Caco-2 (cell line): Measurements from ENCODE around the gene NRP1. TPM values are rescaled to one million over a fixed set of nuclear protein-coding genes. Genes with fewer than 3 reads are reported as not detected.

Experiments used
- BruUV-seq: library from RNA; stranded (reverse); fragments of 400-500 nt; replicated peaks from 2 replicates; lab custom pipeline; 2021; lab: Mats Ljungman, UMichigan
- CTCF ChIA-PET: fragments of 300-600 bp; sonication (Branson Sonifier 250); formaldehyde crosslinking; loops from one replicate; lab custom pipeline; 2022; ENCODE audit warnings: antibody characterized with exemption; lab: Charles Lee
- POLR2A ChIA-PET: fragments of 300-600 bp; sonication (Branson Sonifier 250); formaldehyde crosslinking; loops from one replicate; lab custom pipeline; 2022; ENCODE audit warnings: antibody characterized with exemption; lab: Charles Lee
- DNase-seq, 2 experiments: peaks; one replicate each; pipeline versions ENCODE4 v3.0.0 to v3.0.0-alpha.2; 2020 to 2022
- H3K27me3 ChIP-seq: replicated peaks from 2 replicates; pipeline ENCODE4 v1.6.0; 2011; ENCODE audit warnings: low read length; ENCODE audit not compliant: control insufficient read depth, insufficient read depth
- H3K36me3 ChIP-seq: 2 replicates; pipeline ENCODE4 v1.5.1; 2011; ENCODE audit warnings: low read length; ENCODE audit not compliant: control insufficient read depth, insufficient read depth
- H3K4me1 ChIP-seq: fragments of 250-450 bp; sonication (Bioruptor Pico); 2 replicates; pipeline ENCODE4 v1.5.1; 2020; ENCODE audit warnings: mild to moderate bottlenecking
- H3K4me3 ChIP-seq: 2 replicates; pipeline ENCODE4 v1.5.1; 2011; ENCODE audit warnings: low read depth, mild to moderate bottlenecking, control low read depth, low read length
- H3K9me3 ChIP-seq: fragments of 250-450 bp; sonication (Bioruptor Pico); 2 replicates; pipeline ENCODE4 v1.5.1; 2020; ENCODE audit warnings: mild to moderate bottlenecking, moderate library complexity
- H3K27ac Mint-ChIP-seq: one replicate; pipeline ENCODE4 v1.8.0; 2022; ENCODE audit warnings: mixed read lengths; ENCODE audit not compliant: unreplicated experiment
- H3K27me3 Mint-ChIP-seq: one replicate; pipeline ENCODE4 v1.8.0; 2022; ENCODE audit warnings: mixed read lengths; ENCODE audit not compliant: insufficient read depth, unreplicated experiment
- H3K36me3 Mint-ChIP-seq: one replicate; pipeline ENCODE4 v1.8.0; 2022; ENCODE audit warnings: mild to moderate bottlenecking, mixed read lengths; ENCODE audit not compliant: insufficient read depth, unreplicated experiment
- H3K4me1 Mint-ChIP-seq: one replicate; pipeline ENCODE4 v1.8.0; 2022; ENCODE audit warnings: low read depth, mixed read lengths; ENCODE audit not compliant: unreplicated experiment
- H3K4me3 Mint-ChIP-seq: one replicate; pipeline ENCODE4 v1.8.0; 2022; ENCODE audit warnings: mild to moderate bottlenecking, moderate library complexity, mixed read lengths; ENCODE audit not compliant: unreplicated experiment
- H3K9me3 Mint-ChIP-seq: one replicate; pipeline ENCODE4 v1.8.0; 2022; ENCODE audit warnings: mixed read lengths; ENCODE audit not compliant: unreplicated experiment
- CTCF ChIP-seq, 2 experiments: fragments of 200-600 bp in 1 of 2; IDR thresholded peaks; 1 replicate in 1 of 2; 2 replicates in 1 of 2; pipeline versions ENCODE4 v1.5.1 to v1.8.0; 2011 to 2022; ENCODE audit warnings: antibody characterized with exemption in 1 of 2, control low read depth in 1 of 2, inconsistent platforms in 1 of 2, low read depth in 1 of 2, low read length in 1 of 2, mild to moderate bottlenecking in 1 of 2, moderate library complexity in 1 of 2; ENCODE audit not compliant: insufficient read depth in 1 of 2, severe bottlenecking in 1 of 2, unreplicated experiment in 1 of 2
- intact Hi-C: fragments of 100-400 bp; cut with micrococcal nuclease; formaldehyde crosslinking; loops from one replicate; pipeline ENCODE4 v1.10.0; 2022; ENCODE audit not compliant: unreplicated experiment
- total RNA-seq: library from RNA; stranded (reverse); gene quantifications from 2 replicates; pipeline ENCODE4 v1.2.3, GENCODE V29; 2022

The NRP1 gene
- total RNA-seq, 1 experiment from 2014 or later = 123 TPM

GRCh38 chr10:33310853-33311252 is 23.6 kb downstream of the NRP1 start:
- no peak for DNase-seq
- no peak for TF ChIP-seq CTCF (IDR thresholded peaks at IDR 0.05; ENCODE audit: insufficient read depth in 1 of 2, low read depth in 1 of 2, low read length in 1 of 2, severe bottlenecking in 1 of 2, unreplicated experiment in 1 of 2)
- Mint-ChIP-seq H3K9me3 (no peaks in the 10 kb centered on the region), H3K27ac (no peak overlapping the region), H3K36me3 (peaks cover 68% of the 10 kb centered on the region), H3K4me1 (peaks cover 20% of the 10 kb centered on the region), H3K4me3 (no peak overlapping the region), H3K27me3 (no peaks in the 10 kb centered on the region)
- no TSS peak for BruUV-seq
- CTCF ChIA-PET = no interaction called here
- Histone ChIP-seq H3K4me1 (peaks cover 25% of the 10 kb centered on the region), H3K36me3 (peaks cover 2% of the 10 kb centered on the region; the same call in 1 of the 2 replicates), H3K27me3 (no peaks in the 10 kb centered on the region), H3K4me3 (no peak overlapping the region), H3K9me3 (no peaks in the 10 kb centered on the region)
- intact Hi-C loops = no loop called here
- POLR2A ChIA-PET = no interaction called here

GRCh38 chr10:33309406-33309805 is 25.1 kb downstream of the NRP1 start:
- H3K4me1 Mint-ChIP-seq = peaks cover 15% of the 10 kb centered on the region
- no TSS peak for BruUV-seq
- Histone ChIP-seq H3K4me1 (peaks cover 15% of the 10 kb centered on the region; the same call in 1 of the 2 replicates), H3K9me3 (no peaks in the 10 kb centered on the region), H3K4me3 (no peak overlapping the region), H3K27me3 (no peaks in the 10 kb centered on the region), H3K36me3 (peaks cover 2% of the 10 kb centered on the region; the same call in 1 of the 2 replicates)
- no peak for TF ChIP-seq CTCF (IDR thresholded peaks at IDR 0.05; ENCODE audit: insufficient read depth in 1 of 2, low read depth in 1 of 2, low read length in 1 of 2, severe bottlenecking in 1 of 2, unreplicated experiment in 1 of 2)
- no peaks in the 10 kb centered on the region for H3K9me3 Mint-ChIP-seq
- H3K27ac Mint-ChIP-seq = no peak overlapping the region
- no peak overlapping the region for H3K4me3 Mint-ChIP-seq
- peaks cover 70% of the 10 kb centered on the region for H3K36me3 Mint-ChIP-seq
- intact Hi-C loops = no loop called here
- no peaks in the 10 kb centered on the region for H3K27me3 Mint-ChIP-seq
- ChIA-PET CTCF (no interaction called here), POLR2A (no interaction called here)
- DNase-seq = no peak

- H3K4me1 Mint-ChIP-seq = peaks cover 28% of the 10 kb centered on the region
- no peak for TF ChIP-seq CTCF (IDR thresholded peaks at IDR 0.05; ENCODE audit: insufficient read depth in 1 of 2, low read depth in 1 of 2, low read length in 1 of 2, severe bottlenecking in 1 of 2, unreplicated experiment in 1 of 2)
- H3K9me3 Mint-ChIP-seq = no peaks in the 10 kb centered on the region
- Histone ChIP-seq H3K4me3 (no peak overlapping the region), H3K4me1 (peaks cover 27% of the 10 kb centered on the region), H3K9me3 (no peaks in the 10 kb centered on the region), H3K36me3 (peaks cover 2% of the 10 kb centered on the region; the same call in 1 of the 2 replicates), H3K27me3 (no peaks in the 10 kb centered on the region)
- POLR2A ChIA-PET = no interaction called here
- no peaks in the 10 kb centered on the region for H3K27me3 Mint-ChIP-seq
- H3K27ac Mint-ChIP-seq = no peak overlapping the region
- no peak for DNase-seq
- intact Hi-C loops = no loop called here
- peaks cover 60% of the 10 kb centered on the region for H3K36me3 Mint-ChIP-seq
- CTCF ChIA-PET = no interaction called here
- H3K4me3 Mint-ChIP-seq = no peak overlapping the region
- BruUV-seq = no TSS peak
These were observed 26.6 kb downstream of the NRP1 start for GRCh38 chr10:33307835-33308234.
